ENCODE measurements around the gene ADAMTS4.

The ADAMTS4 gene

DNA sequence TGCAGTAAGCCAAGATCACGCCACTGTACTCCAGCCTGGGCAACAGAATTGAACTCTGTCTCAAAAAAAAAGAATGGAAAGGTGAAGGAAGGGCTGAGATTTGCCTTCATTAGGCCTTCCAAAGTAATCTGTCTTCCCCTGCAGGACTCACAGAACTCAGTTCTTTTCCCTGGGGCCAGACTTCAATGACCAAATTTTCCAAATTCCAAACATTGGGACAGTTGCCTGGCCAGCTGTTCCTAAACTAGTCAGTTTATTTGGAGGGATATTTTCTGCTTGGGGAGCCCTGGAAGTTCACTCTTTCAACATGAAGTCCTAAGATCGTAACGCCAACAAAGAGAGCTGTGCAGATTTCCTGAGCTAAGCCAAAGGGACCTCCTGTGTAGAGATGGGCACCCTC is 61.0 kb downstream of the ADAMTS4 start:
- no peak for DNase-seq
